GM13977 (cell line): ENCODE data around the gene ADGRL4.

Experiments used
- DNase-seq: peaks from one replicate; pipeline ENCODE4 v3.0.0; 2012; ENCODE audit warnings: low spot score
- in situ Hi-C: fragments of 300-500 bp; cut with MboI; formaldehyde crosslinking; loops from one replicate; pipeline ENCODE4 v1.12.0; 2022; ENCODE audit warnings: low sequenced_read_pairs, low pct_unique_long_range_greater_than_20kb, mixed read lengths, inconsistent platforms; ENCODE audit not compliant: unreplicated experiment
- TF ChIP-seq, protein P1 (sequence below): IDR thresholded peaks from 2 replicates; pipeline ENCODE4 v1.5.1; 2012; ENCODE audit warnings: mild to moderate bottlenecking, control low read depth; ENCODE audit not compliant: insufficient read depth; ENCODE audit errors: extremely low read depth, missing control alignments

Gene ADGRL4

GRCh38 chr1:78911956-78912880, 94.3 kb downstream of the ADGRL4 start:
- in situ Hi-C loops: no loop called here
- DNase-seq: no peak
- TF ChIP-seq, protein P1, sequence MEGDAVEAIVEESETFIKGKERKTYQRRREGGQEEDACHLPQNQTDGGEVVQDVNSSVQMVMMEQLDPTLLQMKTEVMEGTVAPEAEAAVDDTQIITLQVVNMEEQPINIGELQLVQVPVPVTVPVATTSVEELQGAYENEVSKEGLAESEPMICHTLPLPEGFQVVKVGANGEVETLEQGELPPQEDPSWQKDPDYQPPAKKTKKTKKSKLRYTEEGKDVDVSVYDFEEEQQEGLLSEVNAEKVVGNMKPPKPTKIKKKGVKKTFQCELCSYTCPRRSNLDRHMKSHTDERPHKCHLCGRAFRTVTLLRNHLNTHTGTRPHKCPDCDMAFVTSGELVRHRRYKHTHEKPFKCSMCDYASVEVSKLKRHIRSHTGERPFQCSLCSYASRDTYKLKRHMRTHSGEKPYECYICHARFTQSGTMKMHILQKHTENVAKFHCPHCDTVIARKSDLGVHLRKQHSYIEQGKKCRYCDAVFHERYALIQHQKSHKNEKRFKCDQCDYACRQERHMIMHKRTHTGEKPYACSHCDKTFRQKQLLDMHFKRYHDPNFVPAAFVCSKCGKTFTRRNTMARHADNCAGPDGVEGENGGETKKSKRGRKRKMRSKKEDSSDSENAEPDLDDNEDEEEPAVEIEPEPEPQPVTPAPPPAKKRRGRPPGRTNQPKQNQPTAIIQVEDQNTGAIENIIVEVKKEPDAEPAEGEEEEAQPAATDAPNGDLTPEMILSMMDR: no peak

DNA sequence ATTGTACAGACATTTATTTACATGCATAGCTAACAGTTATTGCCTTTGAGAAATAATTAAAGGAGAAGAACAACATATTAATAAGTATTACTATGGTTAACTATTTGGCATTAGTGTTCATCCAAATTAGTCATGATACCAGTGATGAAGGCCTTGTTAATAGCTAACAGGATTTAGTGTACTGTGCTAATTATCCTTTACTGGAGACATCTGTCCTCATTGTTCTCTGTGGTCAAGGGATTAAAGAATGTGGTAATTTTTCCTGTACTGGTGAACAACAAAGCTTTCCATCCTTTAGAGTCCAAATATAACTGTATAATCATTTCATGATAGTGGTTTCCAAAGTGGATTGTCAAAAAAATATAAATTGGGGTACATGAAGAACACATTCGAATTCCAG, 103.9 kb downstream of the ADGRL4 start:
- in situ Hi-C loops: no loop called here
- TF ChIP-seq, protein P1: no peak
- no peak for DNase-seq

DNA sequence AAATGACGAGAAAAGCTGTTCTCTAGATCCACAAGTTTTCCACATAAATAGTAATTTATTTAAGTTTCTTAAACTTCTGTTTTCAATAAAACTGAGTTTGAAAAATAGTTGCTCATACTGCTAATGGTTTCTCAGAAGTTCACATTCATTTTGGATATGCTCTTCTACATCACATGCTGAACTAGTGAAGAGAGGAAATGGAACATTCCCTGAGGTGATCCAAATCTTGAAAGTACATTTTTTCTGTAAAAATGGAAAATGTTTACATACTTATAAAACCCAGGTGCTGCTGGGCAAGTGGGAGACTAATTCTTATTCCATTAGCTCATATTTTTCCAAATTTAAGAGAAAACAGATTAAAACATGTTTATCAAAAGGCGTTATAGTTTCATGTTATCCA, 111.7 kb downstream of the ADGRL4 start:
- TF ChIP-seq, protein P1: no peak
- DNase-seq: no peak
- in situ Hi-C loops: no loop called here

DNA sequence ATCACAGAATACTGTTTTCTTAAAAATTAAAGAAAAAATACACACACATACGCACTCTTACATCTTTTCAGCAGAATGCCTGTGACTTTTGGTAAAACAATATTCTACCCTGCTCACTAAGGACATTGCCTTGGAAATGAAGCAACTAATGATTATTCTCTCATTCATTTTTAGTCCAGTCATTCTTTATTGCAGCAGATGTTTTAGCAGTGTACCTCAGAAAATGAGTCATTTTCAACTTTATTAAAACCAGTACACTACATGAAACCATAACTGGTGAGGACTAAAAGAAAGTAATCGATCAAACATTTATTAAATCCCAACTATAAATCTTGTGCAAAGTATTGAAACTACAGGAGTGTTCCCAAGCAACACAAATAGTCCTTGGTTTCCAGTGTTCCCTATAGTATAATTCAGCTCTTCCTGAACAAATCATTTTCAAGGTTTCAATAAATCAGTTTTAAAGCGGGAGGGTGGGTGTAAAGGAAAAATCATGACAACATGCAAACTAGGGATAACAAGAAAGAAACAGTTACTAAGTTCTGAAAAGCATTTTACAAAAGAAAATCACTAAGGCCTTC, 114.2 kb downstream of the ADGRL4 start:
- TF ChIP-seq, protein P1: no peak
- no peak for DNase-seq
- in situ Hi-C loops: no loop called here

- no peak for DNase-seq
- in situ Hi-C loops: no loop called here
- TF ChIP-seq, protein P1: no peak
Measured at GRCh38 chr1:78887458-78887857, 119.1 kb downstream of the ADGRL4 start.

- TF ChIP-seq, protein P1: no peak
- in situ Hi-C loops: no loop called here
Measured at GRCh38 chr1:78884685-78885452, 121.7 kb downstream of the ADGRL4 start.

More at GRCh38 chr1:78884685-78885452, 121.7 kb downstream of the ADGRL4 start:
- no peak for DNase-seq
